Spinal cord (tissue), 10 donors: Measurements from ENCODE around the gene DDIT4. TPM values are rescaled to one million over a fixed set of nuclear protein-coding genes. Genes with fewer than 3 reads are reported as not detected.
"Not testable (repeated sequence)": the region's sequence is repeated elsewhere in the genome, so short reads cannot be mapped to it uniquely, and the experiment has no call there.

Experiments used
- DNase-seq, 6 donors: peaks; one replicate each; pipeline versions ENCODE4 v3.0.0 to v3.0.0-alpha.2; 2013 to 2015; ENCODE audit warnings: low spot score in 6 of 6, low read depth in 4 of 6
- H3K27ac ChIP-seq: one replicate; pipeline ENCODE4 v1.5.1; 2013; ENCODE audit warnings: low read depth, low read length, control low read depth
- H3K27me3 ChIP-seq: one replicate; pipeline ENCODE4 v1.6.1; 2013; ENCODE audit warnings: low read length; ENCODE audit not compliant: control insufficient read depth, insufficient read depth
- H3K36me3 ChIP-seq: one replicate; pipeline ENCODE4 v1.6.1; 2013; ENCODE audit warnings: low read length; ENCODE audit not compliant: control insufficient read depth, insufficient read depth
- H3K4me1 ChIP-seq: one replicate; pipeline ENCODE4 v1.6.1; 2013; ENCODE audit warnings: low read length; ENCODE audit not compliant: control insufficient read depth, insufficient read depth
- H3K4me3 ChIP-seq: one replicate; pipeline ENCODE4 v1.5.1; 2013; ENCODE audit warnings: low read depth, low read length, control low read depth
- H3K9me3 ChIP-seq: one replicate; pipeline ENCODE4 v1.6.1; 2013; ENCODE audit warnings: low read length; ENCODE audit not compliant: control insufficient read depth, insufficient read depth
- WGBS: methylation state at CpG from one replicate; pipeline ENCODE4 v1.1.5; 2013; ENCODE audit warnings: missing lambda C conversion rate; ENCODE audit not compliant: insufficient coverage; 5-methylcytosine and 5-hydroxymethylcytosine counted together
- polyA plus RNA-seq, 2 donors: library from polyadenylated mRNA; unstranded; fragments of 120-200 nt; gene quantifications; one replicate each; pipeline ENCODE4 v1.2.1, GENCODE V29; 2013; ENCODE audit not compliant: insufficient read length in 2 of 2
- total RNA-seq, 2 donors: library from RNA; depleted of rRNA in 1 of 2; stranded (reverse); fragments of 120-200 nt in 1 of 2; fragments of >200 nt in 1 of 2; gene quantifications; one replicate each; pipeline versions ENCODE4 v1.2.3 to v1.2.4, GENCODE V29; 2013 to 2014
- donor health status: healthy.

DDIT4 gene
- total and polyA plus RNA-seq, 4 donors, result 98.5 to 177 (median 128) TPM

DNA sequence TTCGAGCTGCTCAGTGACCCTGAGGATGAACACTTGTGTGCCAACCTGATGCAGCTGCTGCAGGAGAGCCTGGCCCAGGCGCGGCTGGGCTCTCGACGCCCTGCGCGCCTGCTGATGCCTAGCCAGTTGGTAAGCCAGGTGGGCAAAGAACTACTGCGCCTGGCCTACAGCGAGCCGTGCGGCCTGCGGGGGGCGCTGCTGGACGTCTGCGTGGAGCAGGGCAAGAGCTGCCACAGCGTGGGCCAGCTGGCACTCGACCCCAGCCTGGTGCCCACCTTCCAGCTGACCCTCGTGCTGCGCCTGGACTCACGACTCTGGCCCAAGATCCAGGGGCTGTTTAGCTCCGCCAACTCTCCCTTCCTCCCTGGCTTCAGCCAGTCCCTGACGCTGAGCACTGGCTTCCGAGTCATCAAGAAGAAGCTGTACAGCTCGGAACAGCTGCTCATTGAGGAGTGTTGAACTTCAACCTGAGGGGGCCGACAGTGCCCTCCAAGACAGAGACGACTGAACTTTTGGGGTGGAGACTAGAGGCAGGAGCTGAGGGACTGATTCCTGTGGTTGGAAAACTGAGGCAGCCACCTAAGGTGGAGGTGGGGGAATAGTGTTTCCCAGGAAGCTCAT, 1.1 kb downstream of the DDIT4 start:
- WGBS, result 6% methylated on average over 26 of the region's 26 CpGs
- Histone ChIP-seq H3K4me1 (peaks cover 57% of the 10 kb centered on the region), H3K27me3 (no peaks in the 10 kb centered on the region), H3K9me3 (no peaks in the 10 kb centered on the region), H3K36me3 (peaks cover 24% of the 10 kb centered on the region), H3K4me3 (peak overlapping the region; percentile 98), H3K27ac (peak overlapping the region; percentile 98)
- peak in 3 of 6 donors; percentile 43 to 84 (median 81) for DNase-seq

DNA sequence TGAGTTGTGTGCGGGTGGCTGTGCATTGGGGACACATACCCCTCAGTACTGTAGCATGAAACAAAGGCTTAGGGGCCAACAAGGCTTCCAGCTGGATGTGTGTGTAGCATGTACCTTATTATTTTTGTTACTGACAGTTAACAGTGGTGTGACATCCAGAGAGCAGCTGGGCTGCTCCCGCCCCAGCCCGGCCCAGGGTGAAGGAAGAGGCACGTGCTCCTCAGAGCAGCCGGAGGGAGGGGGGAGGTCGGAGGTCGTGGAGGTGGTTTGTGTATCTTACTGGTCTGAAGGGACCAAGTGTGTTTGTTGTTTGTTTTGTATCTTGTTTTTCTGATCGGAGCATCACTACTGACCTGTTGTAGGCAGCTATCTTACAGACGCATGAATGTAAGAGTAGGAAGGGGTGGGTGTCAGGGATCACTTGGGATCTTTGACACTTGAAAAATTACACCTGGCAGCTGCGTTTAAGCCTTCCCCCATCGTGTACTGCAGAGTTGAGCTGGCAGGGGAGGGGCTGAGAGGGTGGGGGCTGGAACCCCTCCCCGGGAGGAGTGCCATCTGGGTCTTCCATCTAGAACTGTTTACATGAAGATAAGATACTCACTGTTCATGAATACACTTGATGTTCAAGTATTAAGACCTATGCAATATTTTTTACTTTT, 1.8 kb downstream of the DDIT4 start:
- Histone ChIP-seq H3K27me3 (no peaks in the 10 kb centered on the region), H3K36me3 (peaks cover 24% of the 10 kb centered on the region), H3K4me3 (peak overlapping the region; percentile 98), H3K4me1 (peaks cover 56% of the 10 kb centered on the region), H3K9me3 (no peaks in the 10 kb centered on the region), H3K27ac (peak overlapping the region; percentile 98)
- WGBS, result 11% methylated on average over 9 of the region's 12 CpGs
- peak in 1 of 6 donors; percentile 20 for DNase-seq

DNA sequence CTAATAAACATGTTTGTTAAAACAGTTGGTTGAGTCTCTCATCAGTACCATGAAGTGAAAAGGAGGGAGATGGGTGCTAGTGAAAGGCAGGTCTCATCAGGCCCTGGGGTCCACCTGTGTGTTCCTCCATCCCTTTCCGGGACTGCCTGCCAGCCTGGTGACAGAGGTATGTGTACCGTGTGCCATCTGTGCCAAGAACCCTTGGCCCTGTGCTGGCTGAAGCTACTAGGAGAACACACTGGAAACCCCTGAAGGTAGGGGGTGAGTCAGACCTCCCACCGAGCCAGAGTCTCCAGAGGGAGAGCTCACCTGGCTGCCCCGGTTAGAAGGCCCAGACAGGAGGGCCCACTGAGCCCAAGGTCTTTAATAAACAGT, 2.3 kb downstream of the DDIT4 start:
- peaks cover 24% of the 10 kb centered on the region for H3K36me3 ChIP-seq
- peak overlapping the region; percentile 98 for H3K27ac ChIP-seq
- no peak for DNase-seq
- 35% methylated on average over 2 of the region's 4 CpGs for WGBS
- no peaks in the 10 kb centered on the region for H3K9me3 ChIP-seq
- H3K27me3 ChIP-seq, result no peaks in the 10 kb centered on the region
- H3K4me3 ChIP-seq, result peak overlapping the region; percentile 98
- peaks cover 53% of the 10 kb centered on the region for H3K4me1 ChIP-seq

GRCh38 chr10:72276421-72277339, 3.0 kb downstream of the DDIT4 start:
- Histone ChIP-seq H3K36me3 (peaks cover 24% of the 10 kb centered on the region), H3K9me3 (no peaks in the 10 kb centered on the region), H3K4me3 (peak overlapping the region; percentile 98), H3K27ac (peak overlapping the region; percentile 98), H3K27me3 (no peaks in the 10 kb centered on the region), H3K4me1 (peaks cover 53% of the 10 kb centered on the region)
- no peak for DNase-seq
- WGBS, result 43% methylated on average over 5 of the region's 6 CpGs

GRCh38 chr10:72277340-72277995, 3.7 kb downstream of the DDIT4 start:
- WGBS, result 43% methylated on average over 3 of the region's 5 CpGs
- H3K9me3 ChIP-seq, result no peaks in the 10 kb centered on the region
- peak overlapping the region; percentile 98 for H3K27ac ChIP-seq
- no peak overlapping the region for H3K4me3 ChIP-seq
- DNase-seq, result no peak
- peaks cover 45% of the 10 kb centered on the region for H3K4me1 ChIP-seq
- H3K27me3 ChIP-seq, result no peaks in the 10 kb centered on the region
- H3K36me3 ChIP-seq, result peaks cover 24% of the 10 kb centered on the region

- H3K4me3 ChIP-seq, result no peak overlapping the region
These were observed 4.4 kb downstream of the DDIT4 start for GRCh38 chr10:72277996-72278667.

DNA sequence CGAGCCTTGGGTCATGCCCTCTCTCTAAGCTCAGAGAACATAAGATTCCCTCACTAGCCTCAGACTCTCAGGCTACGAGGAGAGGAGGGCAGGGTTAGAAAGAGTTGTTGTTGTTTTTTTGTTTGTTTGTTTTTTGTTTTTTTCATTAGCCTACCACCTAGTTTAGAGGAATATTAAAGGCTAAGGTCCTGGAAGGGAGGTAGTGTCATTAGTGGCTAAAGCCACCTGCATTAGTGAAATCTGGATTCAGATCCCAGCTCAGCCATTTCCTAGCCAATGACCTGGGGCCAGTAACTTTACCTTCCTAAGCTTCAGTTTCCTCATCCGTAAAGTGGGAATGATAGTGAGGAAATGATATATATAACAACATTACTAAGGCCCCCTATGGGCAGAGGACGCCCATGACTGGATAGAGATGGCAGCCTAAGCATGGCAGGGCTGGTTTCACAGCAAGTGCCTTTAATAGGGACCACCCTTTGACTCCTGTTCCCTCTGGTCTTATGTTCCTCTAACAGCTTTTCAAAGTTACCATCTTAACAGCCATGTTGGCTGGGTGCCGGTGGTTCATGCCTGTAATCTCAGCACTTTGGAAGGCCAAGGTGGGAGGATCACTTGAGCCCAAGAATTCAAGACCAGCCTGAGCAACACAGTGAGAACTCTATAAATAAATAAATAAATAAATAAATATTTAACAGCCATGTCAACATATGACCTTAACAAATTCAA, 5.1 kb downstream of the DDIT4 start:
- H3K4me3 ChIP-seq, result no peak overlapping the region
- peak overlapping the region; percentile 98 for H3K27ac ChIP-seq
- H3K4me1 ChIP-seq, result peaks cover 35% of the 10 kb centered on the region
- no peaks in the 10 kb centered on the region for H3K27me3 ChIP-seq
- DNase-seq, result no peak
- H3K36me3 ChIP-seq, result peaks cover 24% of the 10 kb centered on the region
- no CpG with 5 or more reads among the region's 5 CpGs for WGBS
- H3K9me3 ChIP-seq, result no peaks in the 10 kb centered on the region

More at GRCh38 chr10:72277996-72278667, 4.4 kb downstream of the DDIT4 start:
- no peaks in the 10 kb centered on the region for H3K27me3 ChIP-seq
- DNase-seq, result no peak
- H3K9me3 ChIP-seq, result no peaks in the 10 kb centered on the region
- H3K36me3 ChIP-seq, result peaks cover 24% of the 10 kb centered on the region
- WGBS, result 71% methylated on average over 3 of the region's 3 CpGs
- H3K27ac ChIP-seq, result peak overlapping the region; percentile 98
- H3K4me1 ChIP-seq, result peaks cover 38% of the 10 kb centered on the region

- not testable (repeated sequence) for H3K27ac ChIP-seq, DNase-seq, H3K4me3 ChIP-seq, H3K27me3 ChIP-seq, H3K9me3 ChIP-seq
- H3K36me3 ChIP-seq, result peaks cover 17% of the 10 kb centered on the region
- 80% methylated on average over 1 of the region's 7 CpGs for WGBS
- peaks cover 31% of the 10 kb centered on the region for H3K4me1 ChIP-seq
These were observed 5.9 kb downstream of the DDIT4 start for GRCh38 chr10:72279587-72279986.
